DMS 273 treated with DMSO at 0.1 percent for 48 hours (cell line): Measurements from ENCODE around the gene SZRD1.

ENCODE experiments used
- DNase-seq: peaks from one replicate; lab custom pipeline; 2025; lab: John Stamatoyannopoulos, UW

The SZRD1 gene

DNA sequence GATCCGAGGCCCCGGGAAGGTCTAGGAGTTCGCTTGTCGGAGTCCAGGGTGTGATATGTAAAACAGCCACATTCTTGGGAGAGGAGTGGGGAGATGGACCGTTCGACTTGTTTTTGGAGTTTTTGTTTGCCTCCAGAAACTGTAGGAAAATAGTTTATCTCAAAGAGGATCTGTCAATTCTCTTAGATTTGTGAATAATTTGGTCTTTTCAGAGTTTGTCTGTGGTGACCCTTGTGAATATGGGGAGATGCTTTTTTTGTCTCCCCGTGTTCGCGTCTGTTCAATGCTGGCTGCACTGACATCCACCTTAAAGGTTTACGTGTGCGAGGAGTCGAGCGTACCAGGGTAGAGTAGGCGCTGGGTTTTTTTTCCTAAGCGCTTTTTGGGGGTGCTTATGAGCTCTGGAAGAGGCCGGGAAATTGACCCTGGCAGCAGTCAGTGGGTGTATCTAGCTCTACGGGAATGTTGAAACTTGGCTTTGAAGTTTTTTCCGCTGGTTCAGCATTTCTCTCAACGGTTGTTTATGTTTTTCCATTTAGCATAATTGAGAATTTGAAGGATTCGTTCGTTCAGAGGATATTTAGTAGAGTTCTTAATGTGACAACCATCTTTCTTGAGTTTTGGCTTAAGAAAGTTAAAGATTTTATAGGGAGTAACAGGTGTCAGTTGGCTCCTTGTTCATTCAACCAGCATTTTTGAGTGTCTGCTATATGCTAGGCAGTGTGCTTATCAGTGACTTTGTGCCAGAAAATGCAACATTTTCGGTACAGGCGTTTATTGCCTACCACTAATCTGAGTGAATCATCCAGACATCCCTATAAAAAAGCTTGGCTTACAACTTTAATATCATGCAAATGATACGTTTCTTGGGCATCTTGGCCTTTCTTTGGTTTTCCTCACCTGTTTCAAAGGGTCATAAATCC is 1.2 kb downstream of the SZRD1 start:
- no peak for DNase-seq

DNA sequence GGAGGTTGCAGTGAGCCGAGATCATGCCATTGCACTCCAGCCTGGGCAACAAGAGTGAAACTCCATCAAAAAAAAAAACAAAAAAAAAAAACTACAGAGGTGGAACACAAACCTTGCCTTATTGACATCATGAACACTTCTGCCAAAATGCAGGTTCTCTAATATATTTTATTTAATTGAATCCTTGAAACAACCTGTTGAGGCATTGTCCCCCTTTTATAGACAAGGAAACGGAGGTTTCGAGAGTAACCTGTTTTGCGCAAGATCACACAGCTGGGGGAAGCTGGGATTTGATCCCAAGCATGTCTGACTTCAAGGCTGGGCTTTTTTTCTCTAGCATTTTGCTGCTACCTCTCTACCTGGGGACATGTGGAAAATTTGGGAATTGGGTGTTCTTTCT is 2.8 kb downstream of the SZRD1 start:
- no peak for DNase-seq

DNA sequence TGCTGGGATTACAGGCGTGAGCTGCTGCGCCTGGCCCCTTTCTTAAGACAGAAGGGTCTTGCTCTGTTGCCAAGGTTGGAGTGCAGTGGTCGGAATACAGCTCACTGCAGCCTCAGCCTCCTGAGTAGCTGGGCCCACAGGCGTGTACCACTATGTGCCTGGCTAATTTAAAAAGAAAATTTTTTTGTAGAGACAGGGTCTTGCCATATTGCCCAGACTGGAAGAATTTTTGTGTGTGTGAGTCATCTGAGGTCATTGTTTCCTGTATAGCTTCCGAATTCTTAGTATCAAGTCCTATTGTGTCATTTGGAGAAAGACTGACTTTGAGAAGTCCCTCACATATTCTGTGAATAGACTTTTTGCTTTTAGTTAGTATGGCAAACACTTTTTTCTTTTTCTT is 4.7 kb downstream of the SZRD1 start:
- DNase-seq = no peak

DNA sequence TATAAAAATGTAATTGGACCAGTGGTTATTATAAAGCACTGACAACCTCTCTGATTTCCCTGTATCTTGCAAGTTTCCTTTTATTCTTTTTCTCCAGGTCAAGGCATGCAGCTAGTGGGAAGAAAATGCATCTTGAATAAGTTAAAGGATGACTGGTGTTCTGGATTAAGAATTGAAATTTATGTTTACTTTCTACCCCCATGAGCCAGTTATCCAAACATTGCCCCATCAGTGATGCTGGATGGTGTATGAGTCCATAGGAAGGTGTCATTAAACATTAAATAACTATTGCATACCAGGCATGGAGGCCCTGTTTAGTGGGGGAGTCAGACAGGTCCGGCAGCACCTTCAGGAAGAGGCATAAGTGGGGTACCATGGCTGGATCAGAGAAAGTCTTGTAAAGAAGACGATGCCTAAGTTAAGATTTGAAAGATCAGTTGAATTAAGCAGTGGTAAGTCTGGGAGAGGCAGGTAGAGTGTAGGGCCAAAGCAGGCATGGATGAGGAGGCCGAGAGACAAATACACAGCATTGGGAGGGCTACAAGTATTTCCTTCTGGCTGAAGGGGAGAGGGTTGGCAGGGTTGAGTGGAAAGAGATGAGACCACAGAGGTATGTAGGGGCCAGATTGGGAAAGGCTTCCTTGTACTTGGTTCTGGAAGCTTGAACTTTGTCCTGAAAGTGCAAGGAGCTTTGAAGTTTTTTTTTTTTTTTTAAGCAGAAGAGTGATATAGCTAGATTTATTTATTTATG is 5.7 kb downstream of the SZRD1 start:
- no peak for DNase-seq

DNA sequence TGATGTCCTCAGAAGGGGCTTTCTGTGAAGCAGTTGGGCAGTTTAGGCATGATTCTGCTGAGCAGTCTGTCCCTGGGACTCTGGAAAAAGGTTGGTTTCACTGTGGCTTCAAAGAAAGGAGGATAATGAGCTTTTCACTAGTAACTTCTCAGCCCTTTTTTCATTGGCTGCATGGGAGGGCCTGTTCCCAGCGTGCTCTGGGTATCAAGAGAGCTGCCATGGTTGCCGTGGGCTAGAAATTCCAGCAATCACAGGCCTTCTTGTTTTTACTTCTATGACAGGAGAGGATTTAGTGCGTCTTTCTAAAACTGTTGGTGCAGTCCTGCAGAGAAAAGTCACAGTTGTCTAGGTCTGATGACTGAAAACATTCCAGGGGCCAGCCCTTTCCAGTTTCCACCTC is 7.2 kb downstream of the SZRD1 start:
- no peak for DNase-seq

DNA sequence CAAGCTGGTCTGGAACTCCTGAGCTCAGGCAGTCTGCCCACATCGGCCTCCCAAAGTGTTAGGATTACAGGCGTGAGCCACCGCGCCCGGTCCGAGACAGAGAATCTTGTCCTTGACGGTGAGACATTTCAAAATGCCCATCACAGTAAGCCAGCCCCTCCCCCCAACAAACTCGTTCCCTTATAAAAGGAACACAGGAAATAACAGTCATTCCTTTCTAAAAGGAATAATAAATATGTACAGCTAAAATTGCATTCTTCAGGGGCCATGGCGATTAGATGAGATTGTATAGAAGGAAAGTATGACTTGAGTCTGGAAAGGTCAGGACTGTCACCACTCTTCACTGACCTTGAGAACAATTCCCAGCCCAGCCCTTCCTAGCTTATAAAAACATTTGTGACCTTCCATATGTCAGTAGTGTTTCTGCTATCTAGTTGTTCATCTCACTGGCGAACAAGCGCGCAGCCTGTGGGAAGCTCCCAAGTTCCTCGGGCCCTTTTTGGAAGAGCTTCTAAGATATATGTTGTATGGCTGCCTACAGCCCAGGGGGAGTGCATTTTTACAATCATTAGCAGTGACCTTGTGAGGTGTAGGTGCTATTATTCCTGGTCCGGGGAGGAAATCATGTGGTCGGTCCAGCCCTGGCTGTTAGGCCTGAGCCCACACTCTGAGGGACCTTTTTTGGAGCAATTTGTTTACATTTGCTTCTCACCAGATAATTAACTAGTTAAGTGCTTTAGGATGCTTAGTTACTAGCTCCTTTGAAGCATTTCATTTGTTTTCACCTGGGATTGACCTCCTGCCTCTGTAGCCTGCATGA is 8.7 kb downstream of the SZRD1 start:
- no peak for DNase-seq

DNA sequence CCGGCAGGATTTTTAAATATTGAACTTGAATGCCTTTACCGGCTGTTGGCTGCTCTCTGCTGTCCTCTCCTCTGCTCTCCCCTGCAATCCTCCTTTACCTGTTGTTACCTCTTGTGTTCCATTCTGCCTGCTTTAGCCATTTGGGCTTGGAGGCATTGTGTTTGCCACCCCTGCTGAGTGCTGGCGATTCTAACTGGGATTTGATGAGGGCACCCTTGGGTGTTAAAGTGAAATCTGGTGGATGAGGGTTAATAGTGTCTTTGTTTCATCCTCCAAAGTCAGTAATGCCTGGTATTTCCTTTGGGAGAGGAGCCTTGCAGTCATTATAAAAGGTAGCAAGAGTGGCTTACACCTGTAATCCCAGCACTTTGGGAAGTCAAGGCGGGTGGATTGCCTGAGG is 9.9 kb downstream of the SZRD1 start:
- DNase-seq = no peak

DNA sequence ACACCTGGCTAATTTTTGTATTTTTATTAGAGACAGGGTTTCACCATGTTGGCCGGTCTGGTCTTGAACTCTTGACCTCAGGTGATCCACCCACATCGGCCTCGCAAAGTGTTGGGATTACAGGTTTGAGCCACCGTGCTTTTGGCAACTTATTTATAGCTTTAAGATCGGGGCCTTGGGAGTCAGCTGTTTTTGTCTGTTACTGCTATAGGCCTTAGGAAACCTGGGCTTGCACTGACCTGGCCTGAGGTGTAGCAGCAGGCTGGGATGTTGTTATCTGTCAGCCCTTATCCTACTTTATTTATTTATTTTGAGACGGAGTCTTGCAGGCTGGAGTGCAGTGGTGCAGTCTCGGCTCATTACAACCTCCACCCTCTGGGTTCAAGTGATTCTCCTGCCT is 11.4 kb downstream of the SZRD1 start:
- DNase-seq = no peak

DNA sequence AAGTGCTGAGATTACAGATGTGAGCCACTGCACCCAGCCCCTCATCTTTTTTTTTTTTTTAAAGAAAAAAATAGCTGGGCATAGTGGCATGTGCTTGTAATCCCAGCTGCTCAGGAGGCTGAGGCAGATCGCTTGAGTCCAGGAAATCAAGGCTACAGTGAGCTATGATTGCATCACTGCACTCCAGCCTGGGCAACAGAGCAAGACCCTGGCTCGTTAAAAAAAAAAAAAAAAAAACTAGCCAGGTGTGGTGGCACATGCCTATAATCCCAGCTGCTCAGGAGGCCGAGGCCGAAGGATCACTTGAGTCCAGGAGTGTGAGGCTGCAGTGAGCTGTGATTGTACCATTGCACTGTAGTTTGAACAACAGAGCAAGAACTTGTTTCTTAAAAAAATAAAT is 13.8 kb downstream of the SZRD1 start:
- DNase-seq = no peak

DNA sequence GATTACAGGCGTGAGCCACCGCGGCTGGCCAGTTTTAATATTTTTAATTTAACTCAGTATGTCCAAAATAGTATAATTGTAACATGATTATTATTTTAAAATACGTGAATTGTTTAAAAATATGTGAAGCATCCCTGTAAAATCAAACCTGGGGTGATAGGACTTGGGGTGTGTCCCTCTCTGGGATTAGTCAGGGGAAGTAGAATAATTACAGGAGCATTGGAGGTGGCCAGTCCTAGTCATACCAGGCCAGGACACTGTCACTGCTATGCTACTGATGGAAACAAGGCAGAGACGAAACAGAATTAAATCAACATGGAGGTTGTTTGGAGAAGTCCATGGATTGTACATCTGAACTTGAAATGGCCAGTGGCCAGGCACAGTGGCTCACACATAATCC is 16.8 kb downstream of the SZRD1 start:
- DNase-seq = no peak

DNA sequence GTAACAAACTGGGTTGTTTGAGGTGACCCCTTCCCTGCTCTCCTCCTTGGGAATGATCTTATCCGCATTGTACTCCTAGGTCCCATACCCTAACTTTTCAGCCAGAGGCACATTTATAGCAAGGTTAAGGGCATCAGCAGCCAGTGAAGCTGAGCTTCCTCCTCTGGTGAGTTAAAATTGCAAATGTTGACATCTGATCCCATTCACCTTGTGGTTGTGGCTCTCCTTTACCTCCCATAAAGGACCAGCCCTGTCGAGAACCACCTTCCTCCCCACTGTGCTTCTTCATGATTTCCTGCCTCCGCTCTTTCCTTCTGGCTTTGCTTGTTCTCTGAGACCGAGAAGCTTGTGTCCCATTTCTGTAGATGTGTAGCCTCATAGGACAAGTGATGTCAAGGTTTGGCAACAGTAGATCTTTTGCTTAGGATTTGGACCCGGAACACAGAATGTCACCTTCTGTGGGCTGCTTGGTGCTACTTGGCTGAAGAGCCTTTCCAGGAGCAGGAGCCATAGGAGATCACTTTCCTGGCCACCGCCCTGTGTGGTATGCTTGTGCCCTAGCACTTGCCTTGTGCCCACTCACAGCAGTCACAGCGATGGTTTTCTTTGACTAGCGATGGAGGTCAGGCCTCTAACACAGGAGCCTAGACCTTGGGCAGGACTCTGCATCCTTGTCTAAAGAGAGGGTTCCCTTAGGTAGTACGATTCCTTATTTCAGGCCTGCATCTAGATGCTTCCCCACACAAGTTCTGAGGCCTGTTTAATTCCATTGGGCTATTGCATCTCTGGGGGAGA is 18.8 kb downstream of the SZRD1 start:
- no peak for DNase-seq

DNA sequence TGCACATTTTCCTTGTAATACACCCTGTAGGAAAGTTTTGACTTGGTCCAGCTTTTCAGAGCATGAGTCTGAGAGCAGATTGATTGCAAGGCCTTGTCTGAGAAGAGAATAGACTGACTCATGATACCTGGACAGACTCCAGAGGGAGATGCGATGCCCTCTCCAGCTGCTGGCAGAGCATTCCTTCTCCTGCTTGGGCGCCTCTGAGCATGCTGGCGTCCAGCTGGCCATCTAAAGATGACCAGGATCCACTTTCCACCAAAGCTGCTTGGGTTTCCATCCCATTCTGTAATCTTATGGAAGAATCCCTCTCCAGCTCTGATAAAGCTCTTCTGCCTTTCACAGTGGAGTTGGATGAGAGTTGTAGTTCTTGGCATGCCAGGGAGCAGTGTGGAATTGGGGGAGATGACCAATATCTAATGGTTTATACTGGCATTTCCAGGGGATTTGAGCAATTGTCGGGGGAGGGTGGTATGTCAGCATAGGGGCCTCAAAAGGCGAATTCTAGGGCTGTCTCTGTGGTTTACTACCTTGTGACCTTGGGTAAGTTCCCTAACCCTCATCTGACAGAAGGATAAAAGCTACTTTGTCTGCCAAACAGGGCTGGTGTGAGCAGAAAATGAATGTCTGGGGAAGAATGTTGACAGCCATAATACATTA is 19.5 kb downstream of the SZRD1 start:
- DNase-seq = no peak

DNA sequence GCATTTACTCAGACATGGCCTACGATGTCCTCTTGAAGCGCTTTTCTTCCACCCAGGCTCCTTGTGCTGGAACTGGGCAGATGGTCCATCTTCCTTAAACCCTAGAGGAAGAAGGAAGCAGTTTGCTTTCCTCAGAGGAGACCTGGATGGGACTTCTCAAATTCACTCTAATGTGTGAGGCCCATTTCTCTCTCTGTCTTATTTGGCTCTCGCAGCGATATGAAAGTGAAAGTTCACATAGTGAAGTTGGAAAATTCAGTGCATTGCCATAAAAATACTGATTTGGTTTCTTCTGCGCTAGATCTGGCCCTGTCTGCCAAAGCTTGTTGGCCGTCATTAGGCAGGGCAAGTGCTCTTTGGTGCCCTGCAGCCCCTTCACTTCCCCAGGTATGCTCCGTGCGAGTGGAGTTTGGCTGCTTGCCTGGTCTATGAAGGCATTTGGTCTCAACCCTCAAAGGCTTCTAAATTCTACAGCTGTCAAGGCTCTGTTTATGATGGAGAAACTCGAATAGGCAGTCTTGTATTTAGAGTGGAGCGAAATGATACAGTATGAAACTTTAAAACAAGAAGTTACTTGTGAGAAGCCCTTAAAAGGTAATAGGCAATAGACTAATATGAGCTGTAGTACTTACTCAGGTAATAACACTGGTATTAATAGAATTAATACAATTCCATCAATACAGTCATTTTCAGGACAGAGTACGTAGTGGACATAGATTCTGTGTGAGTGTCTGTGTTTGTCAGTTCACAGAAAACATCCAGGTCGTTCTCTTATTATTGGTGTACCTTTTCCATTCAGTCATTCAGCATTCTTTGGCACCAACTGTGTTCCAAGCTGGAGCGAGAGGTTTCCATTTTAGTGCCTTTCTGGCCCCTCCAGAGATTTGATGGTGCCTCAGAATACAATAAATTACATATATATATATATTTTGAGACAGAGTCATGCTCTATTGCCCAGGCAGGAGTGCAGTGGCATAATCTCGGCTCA is 20.5 kb downstream of the SZRD1 start:
- no peak for DNase-seq

DNA sequence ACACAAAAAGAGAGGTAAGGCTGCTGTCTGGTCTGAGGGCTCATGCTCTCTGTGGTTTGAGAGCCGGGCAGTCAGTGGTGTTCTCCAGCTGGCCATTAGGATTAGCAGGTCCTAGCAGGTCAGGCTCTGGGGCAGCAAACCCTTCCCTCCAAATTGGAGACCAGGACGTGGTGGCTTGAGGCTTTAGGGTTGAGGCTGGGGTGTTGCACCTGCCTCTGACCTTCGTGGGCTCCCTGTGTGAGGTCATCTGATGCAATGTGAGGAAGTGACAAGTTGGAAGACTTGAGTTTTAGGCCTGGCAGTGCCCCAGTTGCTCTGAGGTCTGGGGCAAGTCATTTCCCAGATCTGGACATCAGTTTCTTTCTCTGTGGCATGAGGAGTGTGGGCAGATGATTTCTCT is 24.4 kb downstream of the SZRD1 start:
- DNase-seq = no peak

DNA sequence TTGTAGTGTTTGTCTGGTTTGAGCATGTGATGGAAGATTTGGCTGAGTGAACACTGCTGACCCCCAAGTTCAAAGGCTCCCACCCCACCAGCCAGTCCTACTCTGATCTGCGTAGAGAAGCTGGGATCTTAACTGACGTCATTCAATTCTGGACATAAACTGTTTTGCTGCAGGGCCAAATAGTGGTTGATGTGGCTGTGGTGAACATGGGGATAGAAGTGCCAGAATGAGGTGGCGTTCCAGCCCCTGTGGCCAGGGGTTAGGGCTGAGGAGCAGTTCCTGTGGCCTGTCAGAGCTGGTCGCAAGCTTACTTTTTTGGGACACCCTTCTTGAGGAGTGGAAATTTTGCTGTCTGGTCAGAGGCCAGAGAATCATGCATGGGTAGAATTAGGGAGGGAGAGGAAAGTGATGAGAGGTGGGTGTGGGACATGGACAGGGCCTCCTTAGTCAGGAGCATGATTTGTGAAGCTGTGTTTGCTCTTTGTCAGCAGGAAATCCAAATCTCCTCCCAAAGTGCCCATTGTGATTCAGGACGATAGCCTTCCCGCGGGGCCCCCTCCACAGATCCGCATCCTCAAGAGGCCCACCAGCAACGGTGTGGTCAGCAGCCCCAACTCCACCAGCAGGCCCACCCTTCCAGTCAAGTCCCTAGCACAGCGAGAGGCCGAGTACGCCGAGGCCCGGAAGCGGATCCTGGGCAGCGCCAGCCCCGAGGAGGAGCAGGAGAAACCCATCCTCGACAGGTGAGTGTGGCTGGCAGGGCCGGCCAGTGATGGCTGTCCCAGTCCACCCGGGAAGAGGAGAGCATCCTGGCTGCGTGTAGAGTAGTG is 25.9 kb downstream of the SZRD1 start:
- DNase-seq = no peak

DNA sequence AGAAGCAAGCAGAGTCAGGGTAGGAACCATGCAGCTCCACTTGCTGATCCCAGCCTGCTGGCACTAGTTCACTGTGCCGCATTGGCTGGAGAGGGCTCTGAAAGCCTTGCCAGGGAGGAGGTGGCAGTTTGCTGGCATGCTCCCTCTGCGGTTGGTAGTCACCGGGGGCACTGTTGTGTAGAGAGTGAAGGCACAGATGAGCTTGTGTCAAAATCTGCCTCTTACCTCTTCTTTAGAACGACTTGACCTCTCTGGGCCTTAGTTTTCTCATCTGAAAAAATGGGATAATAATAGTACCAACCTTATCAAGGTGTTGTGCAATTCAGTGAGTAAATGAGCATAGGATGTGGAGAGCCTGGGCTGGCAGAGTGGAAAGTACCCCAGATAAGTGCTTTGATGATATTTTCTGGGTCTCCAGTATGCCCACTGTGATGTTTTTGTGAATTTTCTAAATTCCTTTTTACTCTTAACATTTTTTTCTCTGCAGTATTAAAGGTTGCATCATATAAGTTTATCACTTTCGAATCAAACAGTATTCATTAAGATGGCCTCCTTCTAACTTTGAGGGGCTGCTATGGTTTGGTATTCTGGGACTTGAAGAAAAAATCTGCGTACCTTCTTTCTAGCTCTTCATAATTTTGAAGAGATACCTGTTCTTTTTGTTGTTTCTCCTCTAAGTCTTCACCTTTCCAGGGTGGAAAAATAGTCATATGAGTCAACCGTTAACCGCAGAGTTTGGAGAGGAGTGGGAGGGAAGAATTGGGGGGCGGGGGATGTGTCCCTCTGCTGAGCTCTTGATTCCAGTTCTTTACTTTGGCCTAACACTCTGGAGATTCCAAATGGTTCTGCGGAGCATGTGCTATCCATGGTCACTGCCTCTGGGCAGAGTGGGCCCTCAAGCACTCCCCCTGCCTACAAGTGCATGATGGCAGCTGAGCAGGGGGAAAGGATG is 26.8 kb downstream of the SZRD1 start:
- DNase-seq = no peak

DNA sequence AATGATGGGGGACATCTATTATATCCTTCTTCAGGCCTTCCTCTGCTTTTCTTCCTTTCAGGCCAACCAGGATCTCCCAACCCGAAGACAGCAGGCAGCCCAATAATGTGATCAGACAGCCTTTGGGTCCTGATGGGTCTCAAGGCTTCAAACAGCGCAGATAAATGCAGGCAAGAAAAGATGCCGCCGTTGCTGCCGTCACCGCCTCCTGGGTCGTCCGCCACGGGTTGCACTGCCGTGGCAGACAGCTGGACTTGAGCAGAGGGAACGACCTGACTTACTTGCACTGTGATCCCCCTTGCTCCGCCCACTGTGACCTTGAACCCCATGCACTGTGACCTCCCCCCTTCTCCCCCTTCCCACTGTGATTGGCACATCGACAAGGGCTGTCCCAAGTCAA is 27.9 kb downstream of the SZRD1 start:
- DNase-seq = no peak

DNA sequence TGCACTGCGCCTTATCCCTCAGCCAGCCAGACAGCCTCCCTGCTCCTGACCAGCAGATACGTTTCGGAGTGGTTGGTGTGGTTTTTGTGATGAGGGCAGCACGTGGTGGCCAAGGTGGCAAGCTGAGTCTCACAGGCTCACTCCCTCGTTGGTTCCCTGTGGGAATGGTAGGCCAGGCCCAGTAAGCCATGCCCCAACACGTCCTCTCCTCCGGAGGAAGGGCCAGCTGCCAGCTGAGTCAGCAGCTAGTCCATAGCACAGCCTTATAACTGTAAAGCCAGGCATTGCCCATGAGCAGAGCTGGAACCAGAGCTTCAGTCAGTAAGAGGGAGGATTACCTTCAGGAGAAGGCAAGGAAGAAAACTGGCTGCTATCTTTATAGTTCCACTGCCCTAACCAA is 29.5 kb downstream of the SZRD1 start:
- peak; percentile 89 for DNase-seq
